Upper lobe of right lung (tissue), 1 donor: ENCODE results near the gene MACROD1. TPM values are rescaled to one million over a fixed set of nuclear protein-coding genes. Genes with fewer than 3 reads are reported as not detected.

Experiments used
- ATAC-seq: fragments of 200-7000 bp; cut with Tn5 transposase; one replicate; pipeline ENCODE4 v1.9.1; 2020; ENCODE audit warnings: mild to moderate bottlenecking, moderate library complexity
- DNase-seq: peaks from one replicate; pipeline ENCODE4 v3.0.0-alpha.2; 2020
- H3K27ac ChIP-seq: fragments of 200-600 bp; one replicate; pipeline ENCODE4 v1.8.0; 2022
- H3K27me3 ChIP-seq: fragments of 200-600 bp; one replicate; pipeline ENCODE4 v1.8.0; 2022; ENCODE audit warnings: mild to moderate bottlenecking
- H3K36me3 ChIP-seq: fragments of 200-600 bp; one replicate; pipeline ENCODE4 v1.8.0; 2022
- H3K4me1 ChIP-seq: fragments of 200-600 bp; one replicate; pipeline ENCODE4 v1.8.0; 2022
- H3K4me3 ChIP-seq: fragments of 200-600 bp; one replicate; pipeline ENCODE4 v1.8.0; 2022; ENCODE audit warnings: mild to moderate bottlenecking
- H3K9me3 ChIP-seq: fragments of 200-600 bp; one replicate; pipeline ENCODE4 v1.8.0; 2022
- CTCF ChIP-seq: fragments of 200-600 bp; IDR thresholded peaks from one replicate; pipeline ENCODE4 v1.8.0; 2022; ENCODE audit warnings: antibody characterized with exemption
- intact Hi-C: fragments of 100-400 bp; cut with DNase I; formaldehyde crosslinking; loops from one replicate; pipeline ENCODE4 v1.11.0; 2022
- total RNA-seq: library from RNA; stranded (reverse); fragmentation: NEBNext Ultra II Directional; extraction: Animal tissue kit (Norgen Biotek cat#: 25700); gene quantifications from one replicate; pipeline ENCODE4 v1.2.1, GENCODE V29; 2021
- donor health status: DM: no; HTN: yes; CAD: no; lungs with severe emphysema.

MACROD1 gene
- total RNA-seq, 1 donor from 2014 or later: 15.8 TPM

- no peak for TF ChIP-seq CTCF
- H3K27ac ChIP-seq: no peak overlapping the region
- no peak for ATAC-seq
These were observed 67.5 kb downstream of the MACROD1 start for GRCh38 chr11:64098318-64098831.

GRCh38 chr11:64097468-64098317, 68.2 kb downstream of the MACROD1 start:
- H3K27me3 ChIP-seq: no peaks in the 10 kb centered on the region
- H3K4me1 ChIP-seq: peaks cover 26% of the 10 kb centered on the region
- no peak overlapping the region for H3K4me3 ChIP-seq
- intact Hi-C loops: no loop called here
- DNase-seq: no peak
- no peaks in the 10 kb centered on the region for H3K9me3 ChIP-seq
- ATAC-seq: no peak
- no peak overlapping the region for H3K27ac ChIP-seq
- no peaks in the 10 kb centered on the region for H3K36me3 ChIP-seq
- no peak for TF ChIP-seq CTCF

More at GRCh38 chr11:64098318-64098831, 67.5 kb downstream of the MACROD1 start:
- Histone ChIP-seq H3K4me1 (peaks cover 26% of the 10 kb centered on the region), H3K27me3 (no peaks in the 10 kb centered on the region), H3K4me3 (no peak overlapping the region), H3K36me3 (no peaks in the 10 kb centered on the region), H3K9me3 (no peaks in the 10 kb centered on the region)
- intact Hi-C loops: no loop called here
- no peak for DNase-seq

DNA sequence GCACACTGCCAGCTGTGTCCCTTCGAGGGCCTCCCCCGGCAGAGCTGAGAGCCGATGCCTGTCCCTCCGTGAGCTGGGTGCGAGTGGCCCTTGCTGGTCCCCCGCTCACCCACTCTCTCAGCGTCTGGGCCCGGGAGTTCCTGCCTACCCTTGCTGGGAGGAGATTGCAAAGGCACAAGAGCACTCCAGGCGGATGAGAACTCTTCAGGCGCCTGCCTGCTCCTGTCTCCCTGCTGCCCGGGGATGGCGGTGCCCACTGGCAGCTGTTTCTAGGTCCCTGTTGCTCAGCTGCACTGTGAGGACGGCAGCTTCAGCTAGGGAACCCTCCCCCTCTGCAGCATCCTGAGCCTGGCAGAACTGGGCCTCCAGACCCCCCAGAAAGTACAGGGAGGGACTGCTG, 69.1 kb downstream of the MACROD1 start:
- H3K27me3 ChIP-seq: no peaks in the 10 kb centered on the region
- H3K27ac ChIP-seq: no peak overlapping the region
- DNase-seq (peak; percentile 83), ATAC-seq (peak; percentile 77)
- intact Hi-C loops: no loop called here
- no peaks in the 10 kb centered on the region for H3K9me3 ChIP-seq
- H3K4me3 ChIP-seq: no peak overlapping the region
- peaks cover 26% of the 10 kb centered on the region for H3K4me1 ChIP-seq
- no peaks in the 10 kb centered on the region for H3K36me3 ChIP-seq
- no peak for TF ChIP-seq CTCF

DNA sequence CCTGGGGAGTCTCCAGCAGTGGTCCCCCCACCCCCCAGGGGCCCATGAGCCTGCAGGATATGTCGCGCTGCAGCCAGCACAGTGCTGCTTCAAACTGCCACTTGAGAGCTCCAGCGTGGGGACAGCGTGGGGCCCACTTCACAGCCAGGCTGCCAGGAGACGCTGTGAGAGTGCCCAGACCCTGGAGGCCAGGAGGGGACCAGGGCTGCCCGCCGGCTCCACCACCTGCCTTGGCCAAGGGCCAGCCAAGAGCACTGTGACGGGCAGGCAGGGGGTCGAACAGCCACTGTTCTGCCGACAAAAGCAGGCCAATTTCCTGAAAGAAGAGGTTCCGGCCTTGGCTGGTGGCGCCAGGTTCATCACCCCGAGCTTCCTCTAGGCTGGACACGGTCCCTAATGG, 70.0 kb downstream of the MACROD1 start:
- peaks cover 26% of the 10 kb centered on the region for H3K4me1 ChIP-seq
- DNase-seq: no peak
- H3K4me3 ChIP-seq: no peak overlapping the region
- no peak overlapping the region for H3K27ac ChIP-seq
- no peak for TF ChIP-seq CTCF
- H3K36me3 ChIP-seq: no peaks in the 10 kb centered on the region
- no peak for ATAC-seq
- intact Hi-C loops: no loop called here
- no peaks in the 10 kb centered on the region for H3K9me3 ChIP-seq
- H3K27me3 ChIP-seq: no peaks in the 10 kb centered on the region

DNA sequence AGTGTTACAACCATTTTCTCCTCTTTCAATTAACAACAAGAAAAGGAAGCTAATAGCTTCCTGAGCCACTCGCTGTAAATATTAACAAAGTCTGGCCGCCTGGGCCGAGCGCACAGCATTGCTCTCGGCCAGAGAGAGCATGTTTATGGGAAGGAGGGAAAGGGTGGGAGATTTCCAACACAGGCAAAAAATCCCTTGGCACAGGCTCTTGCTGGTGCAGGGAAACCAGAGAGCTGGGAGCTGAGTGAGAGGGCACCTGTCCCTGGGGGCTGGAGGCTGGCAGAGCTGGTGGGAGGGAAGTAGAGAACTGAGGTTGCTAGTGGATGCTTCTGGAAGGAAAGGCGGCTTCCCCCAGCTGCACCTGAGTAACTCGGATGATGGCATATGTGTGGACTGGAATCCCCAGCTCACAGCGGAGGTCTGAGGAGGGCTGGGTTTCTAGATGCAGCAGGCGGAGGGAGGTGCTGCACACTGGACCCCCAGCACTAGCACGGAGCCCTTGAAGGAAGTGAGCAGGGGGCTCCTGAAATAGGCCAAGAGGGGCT, 70.6 kb downstream of the MACROD1 start:
- intact Hi-C loops: no loop called here

More for the DNA sequence above, 70.6 kb downstream of the MACROD1 start:
- Histone ChIP-seq H3K27ac (no peak overlapping the region), H3K36me3 (no peaks in the 10 kb centered on the region), H3K27me3 (no peaks in the 10 kb centered on the region), H3K9me3 (no peaks in the 10 kb centered on the region), H3K4me3 (no peak overlapping the region), H3K4me1 (peaks cover 26% of the 10 kb centered on the region)
- no peak for TF ChIP-seq CTCF
- DNase-seq (no peak), ATAC-seq (no peak)
